22Rv1 (cell line): ENCODE results near the gene SRCAP.
A peak's percentile ranks its signal among the peaks of the same experiment; 100 is the strongest.

ENCODE experiments used
- H3K27ac ChIP-seq: fragments of 450-650 bp; 2 replicates; pipeline ENCODE4 v1.5.1; 2017
- ZFX ChIP-seq: fragments of 450-650 bp; IDR thresholded peaks from 2 replicates; pipeline ENCODE4 v1.6.1; 2017; ENCODE audit warnings: antibody characterized with exemption, borderline replicate concordance
- TF ChIP-seq, protein P1 (sequence below): fragments of 450-650 bp; IDR thresholded peaks from 2 replicates; pipeline ENCODE4 v1.5.1; 2017; ENCODE audit warnings: mild to moderate bottlenecking

Gene SRCAP

DNA sequence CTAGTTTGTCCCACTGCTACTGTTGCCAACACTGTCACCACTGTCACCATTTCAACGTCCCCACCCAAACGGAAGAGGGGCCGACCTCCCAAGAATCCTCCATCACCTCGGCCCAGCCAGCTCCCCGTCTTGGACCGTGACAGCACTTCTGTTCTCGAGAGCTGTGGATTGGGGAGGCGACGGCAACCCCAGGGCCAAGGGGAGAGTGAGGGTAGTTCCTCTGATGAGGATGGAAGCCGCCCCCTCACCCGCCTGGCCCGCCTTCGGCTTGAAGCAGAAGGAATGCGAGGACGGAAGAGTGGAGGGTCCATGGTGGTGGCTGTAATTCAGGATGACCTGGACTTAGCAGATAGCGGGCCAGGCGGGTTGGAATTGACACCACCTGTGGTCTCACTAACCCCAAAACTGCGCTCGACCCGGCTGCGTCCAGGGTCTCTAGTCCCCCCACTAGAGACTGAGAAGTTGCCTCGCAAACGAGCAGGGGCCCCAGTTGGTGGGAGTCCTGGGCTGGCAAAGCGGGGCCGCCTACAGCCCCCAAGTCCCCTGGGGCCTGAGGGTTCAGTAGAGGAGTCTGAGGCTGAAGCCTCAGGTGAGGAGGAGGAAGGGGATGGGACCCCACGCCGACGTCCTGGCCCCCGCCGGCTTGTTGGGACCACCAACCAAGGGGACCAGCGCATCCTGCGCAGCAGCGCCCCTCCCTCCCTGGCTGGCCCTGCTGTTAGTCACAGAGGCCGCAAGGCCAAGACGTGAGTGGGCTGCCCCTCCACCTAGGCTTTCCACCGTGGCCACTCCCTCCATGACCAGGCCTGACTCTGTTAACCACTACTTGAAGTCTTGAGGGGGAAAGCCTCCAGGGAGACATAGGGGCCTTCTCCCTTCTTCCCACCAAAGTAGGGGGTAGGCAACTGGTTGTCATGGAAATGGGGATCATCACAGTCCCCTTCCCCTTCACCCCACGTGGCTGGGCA lies 40.3 kb downstream of the SRCAP start:
- H3K27ac ChIP-seq, result peak overlapping the region; percentile 96
- no peak for TF ChIP-seq ZFX
- TF ChIP-seq, protein P1, sequence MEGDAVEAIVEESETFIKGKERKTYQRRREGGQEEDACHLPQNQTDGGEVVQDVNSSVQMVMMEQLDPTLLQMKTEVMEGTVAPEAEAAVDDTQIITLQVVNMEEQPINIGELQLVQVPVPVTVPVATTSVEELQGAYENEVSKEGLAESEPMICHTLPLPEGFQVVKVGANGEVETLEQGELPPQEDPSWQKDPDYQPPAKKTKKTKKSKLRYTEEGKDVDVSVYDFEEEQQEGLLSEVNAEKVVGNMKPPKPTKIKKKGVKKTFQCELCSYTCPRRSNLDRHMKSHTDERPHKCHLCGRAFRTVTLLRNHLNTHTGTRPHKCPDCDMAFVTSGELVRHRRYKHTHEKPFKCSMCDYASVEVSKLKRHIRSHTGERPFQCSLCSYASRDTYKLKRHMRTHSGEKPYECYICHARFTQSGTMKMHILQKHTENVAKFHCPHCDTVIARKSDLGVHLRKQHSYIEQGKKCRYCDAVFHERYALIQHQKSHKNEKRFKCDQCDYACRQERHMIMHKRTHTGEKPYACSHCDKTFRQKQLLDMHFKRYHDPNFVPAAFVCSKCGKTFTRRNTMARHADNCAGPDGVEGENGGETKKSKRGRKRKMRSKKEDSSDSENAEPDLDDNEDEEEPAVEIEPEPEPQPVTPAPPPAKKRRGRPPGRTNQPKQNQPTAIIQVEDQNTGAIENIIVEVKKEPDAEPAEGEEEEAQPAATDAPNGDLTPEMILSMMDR, result no peak

DNA sequence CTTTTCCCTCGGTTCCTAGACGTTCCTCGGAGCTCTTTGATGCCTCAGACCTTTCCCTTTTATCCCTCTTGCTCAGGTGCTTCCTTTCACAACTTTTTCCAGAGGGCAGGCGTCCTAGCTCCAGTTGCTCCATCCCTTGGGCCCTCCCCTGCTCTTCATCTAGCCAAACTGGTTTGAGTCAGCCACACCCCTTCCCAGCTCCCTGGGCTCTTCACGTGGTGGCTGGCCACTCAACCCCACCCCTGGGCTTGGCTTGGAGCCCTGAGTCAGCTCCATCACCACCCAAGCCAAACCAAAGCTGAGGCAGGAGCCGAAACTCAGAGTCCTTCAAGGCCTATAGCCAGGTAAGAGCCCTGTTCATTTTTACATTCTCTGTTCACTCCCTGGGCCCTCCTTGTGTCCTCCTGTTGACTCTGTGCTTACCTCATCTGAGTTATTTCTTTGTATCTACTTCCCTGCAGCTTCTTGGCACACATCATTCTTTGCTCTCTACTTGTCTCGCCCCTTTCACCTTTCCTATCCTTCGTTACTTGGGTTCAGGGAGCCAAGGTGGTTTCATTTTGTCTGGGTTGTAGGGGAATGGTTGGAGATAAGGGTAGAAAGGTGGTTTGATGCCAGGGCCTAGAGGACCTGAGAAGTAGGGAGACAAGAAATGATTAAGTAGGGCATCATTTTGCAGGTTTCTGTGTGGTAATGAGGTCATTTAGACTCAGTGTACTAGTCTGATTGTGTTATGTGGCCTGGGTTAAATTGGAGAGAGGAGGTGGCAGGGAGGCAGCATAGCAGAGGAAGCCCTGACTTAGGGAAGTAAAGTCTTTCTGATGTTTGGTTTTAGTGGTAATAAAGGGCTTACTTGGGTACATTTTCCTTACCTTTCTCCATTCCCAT lies 41.6 kb downstream of the SRCAP start:
- TF ChIP-seq, protein P1, result no peak
- TF ChIP-seq ZFX, result no peak
- peak overlapping the region; percentile 96 for H3K27ac ChIP-seq

DNA sequence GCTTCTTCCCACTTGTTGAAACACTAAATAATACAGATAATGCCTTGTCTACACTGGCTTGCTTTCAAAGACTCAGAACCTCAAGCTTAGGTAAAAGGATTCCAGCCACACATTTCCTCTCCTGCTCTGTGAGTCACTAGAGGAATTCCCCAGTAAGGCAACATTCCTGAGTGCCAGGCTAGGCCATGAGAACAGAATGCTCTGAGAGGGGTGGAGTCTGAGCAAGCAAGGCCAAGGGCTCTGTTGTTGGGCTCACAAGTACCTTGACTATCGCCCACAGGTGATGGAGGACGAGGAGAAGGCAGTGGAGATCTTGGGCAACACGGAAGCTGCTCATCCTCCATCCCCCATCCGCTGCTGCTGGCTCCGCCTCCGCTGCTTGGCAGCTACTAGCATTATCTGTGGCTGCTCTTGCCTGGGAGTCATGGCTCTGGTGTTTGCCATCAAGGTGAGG lies 42.5 kb downstream of the SRCAP start:
- TF ChIP-seq ZFX, result no peak
- TF ChIP-seq, protein P1, result no peak
- peak overlapping the region; percentile 96 for H3K27ac ChIP-seq

DNA sequence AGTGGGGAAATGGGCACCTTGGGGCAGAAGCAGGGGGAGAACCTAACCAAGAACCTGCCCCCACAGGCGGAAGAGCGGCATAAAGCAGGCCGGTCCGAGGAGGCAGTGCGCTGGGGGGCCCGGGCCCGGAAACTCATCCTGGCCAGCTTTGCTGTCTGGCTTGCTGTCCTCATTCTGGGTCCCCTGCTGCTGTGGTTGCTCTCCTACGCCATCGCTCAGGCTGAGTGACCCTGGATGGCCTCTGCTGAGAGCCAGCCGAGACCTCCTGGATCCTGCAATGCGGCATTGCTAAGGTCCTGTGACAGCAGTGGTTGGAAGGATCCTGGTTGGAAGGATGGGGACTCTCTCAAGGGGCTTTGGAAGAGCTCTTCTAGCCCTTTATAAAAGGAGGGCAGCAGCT lies 44.7 kb downstream of the SRCAP start:
- H3K27ac ChIP-seq, result no peak overlapping the region
- TF ChIP-seq, protein P1, result no peak
- no peak for TF ChIP-seq ZFX

DNA sequence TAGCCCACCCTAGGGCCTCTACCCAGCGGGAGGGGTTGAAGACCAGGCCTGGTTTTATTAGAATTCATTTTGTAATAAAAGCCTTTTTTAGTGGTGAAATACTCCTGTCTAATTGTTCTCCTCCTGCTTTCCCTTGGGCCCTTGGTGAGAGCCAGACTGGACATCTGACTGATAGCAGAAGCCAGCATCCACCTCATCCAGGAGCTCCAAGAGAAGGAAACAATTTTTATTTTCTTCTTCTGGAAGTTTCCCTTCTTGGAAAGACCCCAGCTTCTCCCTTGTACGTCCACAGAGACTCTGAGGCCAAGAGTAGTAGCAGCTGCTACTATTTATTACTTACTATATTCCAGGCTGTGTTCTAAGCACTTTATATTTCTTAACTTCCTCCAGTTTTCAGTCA lies 45.2 kb downstream of the SRCAP start:
- H3K27ac ChIP-seq, result no peak overlapping the region
- no peak for TF ChIP-seq ZFX
- TF ChIP-seq, protein P1, result no peak

DNA sequence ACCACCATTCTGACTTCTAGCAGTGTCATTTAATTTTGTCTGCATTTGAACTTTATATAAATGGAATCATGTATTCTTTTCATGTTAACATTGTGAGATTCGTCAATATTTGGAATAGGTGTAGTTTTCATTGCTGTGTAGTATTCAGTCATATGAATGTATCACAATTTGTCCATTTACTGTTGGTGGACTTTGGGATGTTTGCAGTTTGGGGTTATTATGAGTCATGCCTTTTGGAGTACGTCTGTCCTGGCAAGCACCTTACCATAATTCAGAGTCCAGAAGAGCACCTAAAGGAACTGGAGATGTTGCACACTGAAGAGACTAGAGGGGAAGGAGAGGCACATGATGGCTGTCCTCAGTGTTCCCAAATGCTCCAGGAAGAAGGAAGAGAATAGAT lies 46.1 kb downstream of the SRCAP start:
- H3K27ac ChIP-seq, result peak overlapping the region; percentile 22; the same call in 1 of the 2 replicates
- TF ChIP-seq, protein P1, result no peak
- no peak for TF ChIP-seq ZFX
